Central memory CD8-positive, alpha-beta T cell (primary cell): ENCODE measurements around the gene SYMPK.
"Not testable (repeated sequence)": the region's sequence is repeated elsewhere in the genome, so short reads cannot be mapped to it uniquely, and the experiment has no call there.

Source experiments
- ATAC-seq: fragments of 150-1000 bp; cut with Tn5 transposase; replicated peaks from 2 replicates; pipeline ENCODE4 v1.10.0; 2022; ENCODE audit warnings: mild to moderate bottlenecking, moderate FRiP score, moderate number of reproducible peaks; ENCODE audit not compliant: poor library complexity, severe bottlenecking; ENCODE audit errors: extremely low read depth
- DNase-seq, 2 donors: peaks; one replicate each; pipeline ENCODE4 v3.0.0; 2021; ENCODE audit warnings: low spot score in 2 of 2
- H3K27ac Mint-ChIP-seq: one replicate; pipeline ENCODE4 v1.8.0; 2022; ENCODE audit warnings: low read depth, mild to moderate bottlenecking, moderate library complexity, mixed read lengths
- H3K27me3 Mint-ChIP-seq: one replicate; pipeline ENCODE4 v1.8.0; 2022; ENCODE audit warnings: mixed read lengths
- H3K36me3 Mint-ChIP-seq: one replicate; pipeline ENCODE4 v1.8.0; 2022; ENCODE audit warnings: mild to moderate bottlenecking, moderate library complexity, mixed read lengths; ENCODE audit not compliant: insufficient read depth
- H3K4me1 Mint-ChIP-seq: one replicate; pipeline ENCODE4 v1.8.0; 2022; ENCODE audit warnings: mixed read lengths
- H3K4me3 Mint-ChIP-seq: one replicate; pipeline ENCODE4 v1.8.0; 2022; ENCODE audit warnings: mild to moderate bottlenecking, moderate library complexity, mixed read lengths
- H3K9me3 Mint-ChIP-seq: one replicate; pipeline ENCODE4 v1.8.0; 2022; ENCODE audit warnings: mixed read lengths

The SYMPK gene

GRCh38 chr19:45897261-45897812 is 34.4 kb upstream of the SYMPK start:
- H3K36me3 Mint-ChIP-seq, result peaks cover 19% of the 10 kb centered on the region
- H3K27ac Mint-ChIP-seq, result no peak overlapping the region

GRCh38 chr19:45895983-45896599 is 33.1 kb upstream of the SYMPK start:
- H3K27me3 Mint-ChIP-seq, H3K27ac Mint-ChIP-seq, H3K4me3 Mint-ChIP-seq, H3K9me3 Mint-ChIP-seq, ATAC-seq, DNase-seq: not testable (repeated sequence)
- Mint-ChIP-seq H3K36me3 (peaks cover 17% of the 10 kb centered on the region), H3K4me1 (peaks cover 12% of the 10 kb centered on the region)

More at GRCh38 chr19:45897261-45897812, 34.4 kb upstream of the SYMPK start:
- ATAC-seq, result no peak
- Mint-ChIP-seq H3K9me3 (no peaks in the 10 kb centered on the region), H3K27me3 (no peaks in the 10 kb centered on the region), H3K4me1 (peaks cover 20% of the 10 kb centered on the region), H3K4me3 (no peak overlapping the region)
- no peak for DNase-seq

- H3K9me3 Mint-ChIP-seq, result no peaks in the 10 kb centered on the region
- H3K27me3 Mint-ChIP-seq, result no peaks in the 10 kb centered on the region
- ATAC-seq, result no peak
- H3K4me3 Mint-ChIP-seq, result no peak overlapping the region
- H3K4me1 Mint-ChIP-seq, result peaks cover 7% of the 10 kb centered on the region
- DNase-seq, result no peak
- peaks cover 17% of the 10 kb centered on the region for H3K36me3 Mint-ChIP-seq
- H3K27ac Mint-ChIP-seq, result no peak overlapping the region
Measured at GRCh38 chr19:45895519-45895972, 32.6 kb upstream of the SYMPK start.

- no peak for ATAC-seq
- DNase-seq, result no peak
- Mint-ChIP-seq H3K9me3 (no peaks in the 10 kb centered on the region), H3K36me3 (peaks cover 16% of the 10 kb centered on the region), H3K27ac (no peak overlapping the region), H3K4me3 (no peak overlapping the region), H3K4me1 (peaks cover 11% of the 10 kb centered on the region), H3K27me3 (no peaks in the 10 kb centered on the region)
Measured at GRCh38 chr19:45890877-45891276, 27.9 kb upstream of the SYMPK start.

GRCh38 chr19:45889210-45889885 is 26.4 kb upstream of the SYMPK start:
- H3K27me3 Mint-ChIP-seq, result no peaks in the 10 kb centered on the region
- H3K9me3 Mint-ChIP-seq, result no peaks in the 10 kb centered on the region
- DNase-seq, result no peak
- ATAC-seq, result no peak
- peaks cover 9% of the 10 kb centered on the region for H3K36me3 Mint-ChIP-seq
- H3K4me1 Mint-ChIP-seq, result peaks cover 13% of the 10 kb centered on the region
- H3K4me3 Mint-ChIP-seq, result no peak overlapping the region
- no peak overlapping the region for H3K27ac Mint-ChIP-seq

- Mint-ChIP-seq H3K4me1 (peaks cover 24% of the 10 kb centered on the region), H3K36me3 (peaks cover 8% of the 10 kb centered on the region), H3K9me3 (no peaks in the 10 kb centered on the region), H3K4me3 (peak overlapping the region; percentile 96), H3K27me3 (no peaks in the 10 kb centered on the region), H3K27ac (peak overlapping the region; percentile 96)
- ATAC-seq, result no peak
- no peak for DNase-seq
Measured at GRCh38 chr19:45887200-45887710, 24.3 kb upstream of the SYMPK start.

- Mint-ChIP-seq H3K36me3 (peaks cover 9% of the 10 kb centered on the region), H3K9me3 (no peaks in the 10 kb centered on the region), H3K27ac (peak overlapping the region; percentile 96), H3K27me3 (no peaks in the 10 kb centered on the region), H3K4me1 (peaks cover 24% of the 10 kb centered on the region), H3K4me3 (peak overlapping the region; percentile 96)
- DNase-seq, result peak; percentile 85 to 87
- peak; percentile 77 for ATAC-seq
Measured at GRCh38 chr19:45886427-45887199, 23.7 kb upstream of the SYMPK start.

GRCh38 chr19:45885556-45886426 is 22.8 kb upstream of the SYMPK start, which contains the start of gene IRF2BP1:
Gene IRF2BP1, minus strand, starts transcription at chr19:45886141. Its CDS starts 367 bp downstream, at chr19:45885774.
- no peaks in the 10 kb centered on the region for H3K9me3 Mint-ChIP-seq
- H3K36me3 Mint-ChIP-seq, result peaks cover 10% of the 10 kb centered on the region
- H3K27me3 Mint-ChIP-seq, result no peaks in the 10 kb centered on the region
- peak; percentile 80 to 85 for DNase-seq
- peaks cover 24% of the 10 kb centered on the region for H3K4me1 Mint-ChIP-seq
- H3K4me3 Mint-ChIP-seq, result peak within 1 kb of the TSS; percentile 96
- H3K27ac Mint-ChIP-seq, result peak within 1 kb of the TSS; percentile 96
- peak; percentile 84 for ATAC-seq

GRCh38 chr19:45884682-45885555 is 22.0 kb upstream of the SYMPK start:
- H3K9me3 Mint-ChIP-seq, result no peaks in the 10 kb centered on the region
- peaks cover 24% of the 10 kb centered on the region for H3K4me1 Mint-ChIP-seq
- no peak for ATAC-seq
- H3K27me3 Mint-ChIP-seq, result no peaks in the 10 kb centered on the region
- H3K36me3 Mint-ChIP-seq, result peaks cover 10% of the 10 kb centered on the region
- DNase-seq, result no peak
- H3K4me3 Mint-ChIP-seq, result peak overlapping the region; percentile 96
- H3K27ac Mint-ChIP-seq, result no peak overlapping the region

- DNase-seq, result no peak
- peaks cover 24% of the 10 kb centered on the region for H3K4me1 Mint-ChIP-seq
- H3K36me3 Mint-ChIP-seq, result peaks cover 10% of the 10 kb centered on the region
- peak overlapping the region; percentile 68 for H3K4me3 Mint-ChIP-seq
- ATAC-seq, result no peak
- peaks cover 2% of the 10 kb centered on the region for H3K27me3 Mint-ChIP-seq
- H3K9me3 Mint-ChIP-seq, result no peaks in the 10 kb centered on the region
- H3K27ac Mint-ChIP-seq, result peak overlapping the region; percentile 26
Measured at GRCh38 chr19:45883881-45884681, 21.1 kb upstream of the SYMPK start.
